ENCODE results near the gene KRT75. TPM values are rescaled to one million over a fixed set of nuclear protein-coding genes. Genes with fewer than 3 reads are reported as not detected.

Gene KRT75
- total and polyA plus RNA-seq, 2 donors (not counting 3 experiments of a cell fraction or from before 2014, with no cell fraction given), result not detected

DNA sequence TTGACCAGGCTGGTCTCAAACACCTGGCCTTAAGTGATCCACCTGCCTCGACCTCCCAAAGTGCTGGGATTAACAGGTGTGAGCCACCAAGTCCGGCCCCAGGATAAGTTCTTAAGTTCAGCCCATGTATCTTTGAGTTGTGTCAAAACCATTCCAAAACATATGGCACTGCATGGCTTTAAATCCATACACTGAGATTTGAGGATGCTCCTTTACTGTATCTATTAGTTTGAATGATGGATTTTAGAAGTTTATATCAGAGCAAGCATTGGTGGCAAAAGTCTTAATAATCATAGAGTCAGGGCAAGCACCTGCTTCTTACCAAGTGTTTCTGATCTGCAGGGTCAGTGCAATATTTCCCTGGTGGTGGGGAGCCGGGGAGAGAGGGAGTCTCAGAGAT is 11.7 kb upstream of the KRT75 start:
- dilution Hi-C loops (cut with MboI; ENCODE audit: extremely low pct_ligation_motif_present, low sequenced_read_pairs) (no loop called here), intact Hi-C loops (cut with micrococcal nuclease) (no loop called here)
- Histone ChIP-seq H3K27ac (ENCODE audit: insufficient read depth, low read depth, low read length) (no peak overlapping the region), H3K4me3 (replicated peaks in 1 of 3; ENCODE audit: insufficient read depth in 1 of 3, low read depth in 1 of 3, low read length in 3 of 3) (no peak overlapping the region), H3K9me3 (replicated peaks; ENCODE audit: control insufficient read depth, insufficient read depth, low read length) (no peaks in the 10 kb centered on the region), H3K79me2 (ENCODE audit: control insufficient read depth, insufficient read depth, low read length) (no peaks in the 10 kb centered on the region), H3K4me2 (ENCODE audit: insufficient read depth, low read length) (no peak overlapping the region), H3K9ac (replicated peaks; ENCODE audit: extremely low read depth, insufficient read depth, low read length) (no peak overlapping the region), H3K4me1 (ENCODE audit: control insufficient read depth, extremely low read depth, insufficient read depth, low read length) (no peaks in the 10 kb centered on the region), H4K20me1 (replicated peaks; ENCODE audit: control insufficient read depth, extremely low read depth, insufficient read depth, low read length) (no peaks in the 10 kb centered on the region), H3K27me3 (ENCODE audit: control insufficient read depth in 2 of 2, insufficient read depth in 2 of 2, low read length in 2 of 2) (peaks cover 7 to 8% of the 10 kb centered on the region in 2 experiments), H3K9me1 (replicated peaks; ENCODE audit: control insufficient read depth, extremely low read depth, insufficient read depth, low read length) (no peaks in the 10 kb centered on the region), H2AFZ (ENCODE audit: low read depth, low read length) (no peak overlapping the region), H3K36me3 (ENCODE audit: control insufficient read depth in 2 of 2, extremely low read depth in 1 of 2, insufficient read depth in 2 of 2, low read length in 2 of 2) (no peaks in the 10 kb centered on the region)
- ChIA-PET POLR2A (no interaction called here), CTCF (no interaction called here)
- TF ChIP-seq JUN (IDR thresholded peaks at IDR 0.05; ENCODE audit: borderline replicate concordance, insufficient read depth, insufficient read length, low read depth) (no peak), FOS (IDR thresholded peaks at IDR 0.05; ENCODE audit: borderline replicate concordance, insufficient read depth, low read length) (no peak), POLR2A (IDR thresholded peaks at IDR 0.05; ENCODE audit: low read depth, low read length) (no peak), GATA2 (IDR thresholded peaks at IDR 0.05; ENCODE audit: insufficient read depth, insufficient read length, low read depth, low read length) (no peak), MYC (IDR thresholded peaks at IDR 0.05; ENCODE audit: low read depth, low read length) (no peak), POLR2AphosphoS5 (IDR thresholded peaks at IDR 0.05; ENCODE audit: insufficient read depth, low read depth, low read length) (no peak), EZH2 (IDR thresholded peaks at IDR 0.05; ENCODE audit: borderline replicate concordance, low read depth, low read length, severe bottlenecking) (no peak)
- TF ChIP-seq, protein P1, sequence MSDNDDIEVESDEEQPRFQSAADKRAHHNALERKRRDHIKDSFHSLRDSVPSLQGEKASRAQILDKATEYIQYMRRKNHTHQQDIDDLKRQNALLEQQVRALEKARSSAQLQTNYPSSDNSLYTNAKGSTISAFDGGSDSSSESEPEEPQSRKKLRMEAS (IDR thresholded peaks at IDR 0.05; ENCODE audit: insufficient read depth, insufficient read length), result no peak
- TF ChIP-seq, protein P2, sequence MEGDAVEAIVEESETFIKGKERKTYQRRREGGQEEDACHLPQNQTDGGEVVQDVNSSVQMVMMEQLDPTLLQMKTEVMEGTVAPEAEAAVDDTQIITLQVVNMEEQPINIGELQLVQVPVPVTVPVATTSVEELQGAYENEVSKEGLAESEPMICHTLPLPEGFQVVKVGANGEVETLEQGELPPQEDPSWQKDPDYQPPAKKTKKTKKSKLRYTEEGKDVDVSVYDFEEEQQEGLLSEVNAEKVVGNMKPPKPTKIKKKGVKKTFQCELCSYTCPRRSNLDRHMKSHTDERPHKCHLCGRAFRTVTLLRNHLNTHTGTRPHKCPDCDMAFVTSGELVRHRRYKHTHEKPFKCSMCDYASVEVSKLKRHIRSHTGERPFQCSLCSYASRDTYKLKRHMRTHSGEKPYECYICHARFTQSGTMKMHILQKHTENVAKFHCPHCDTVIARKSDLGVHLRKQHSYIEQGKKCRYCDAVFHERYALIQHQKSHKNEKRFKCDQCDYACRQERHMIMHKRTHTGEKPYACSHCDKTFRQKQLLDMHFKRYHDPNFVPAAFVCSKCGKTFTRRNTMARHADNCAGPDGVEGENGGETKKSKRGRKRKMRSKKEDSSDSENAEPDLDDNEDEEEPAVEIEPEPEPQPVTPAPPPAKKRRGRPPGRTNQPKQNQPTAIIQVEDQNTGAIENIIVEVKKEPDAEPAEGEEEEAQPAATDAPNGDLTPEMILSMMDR (IDR thresholded peaks at IDR 0.05; ENCODE audit: extremely low read depth in 1 of 2, insufficient read depth in 1 of 2, low read depth in 1 of 2, low read length in 2 of 2), result no peak
- FAIRE-seq, result no peak
- no TSS peak for BruUV-seq (replicated peaks)
- DNase-seq (ENCODE audit: low read depth, low spot score), result no peak

Data from endothelial cell of umbilical vein (primary cell).